ENCODE measurements around the gene EIF2S2.

EIF2S2 gene

DNA sequence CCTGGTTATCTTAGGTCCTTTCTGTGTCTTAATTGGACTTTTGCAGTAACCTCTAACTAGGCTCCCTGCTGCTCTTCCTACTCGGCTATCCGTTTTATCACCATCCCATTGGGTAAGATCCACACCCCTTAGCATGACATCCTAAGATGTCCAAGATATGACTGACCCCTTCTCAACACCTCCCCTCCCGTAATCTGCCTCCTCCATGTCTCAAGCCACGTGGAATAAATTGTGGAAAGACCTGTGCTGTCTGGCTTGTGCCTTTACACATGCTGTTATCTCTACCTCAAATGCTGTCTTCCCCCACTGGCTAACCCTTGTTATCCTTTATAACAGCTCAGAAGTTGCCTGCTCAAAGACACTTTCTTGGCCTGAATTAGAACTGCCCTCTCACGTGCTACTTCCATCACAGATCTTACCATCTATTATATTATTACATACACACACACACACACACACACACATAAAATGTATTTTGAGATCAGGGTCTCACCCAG lies 26.5 kb downstream of the EIF2S2 start:
- no peak for DNase-seq

DNA sequence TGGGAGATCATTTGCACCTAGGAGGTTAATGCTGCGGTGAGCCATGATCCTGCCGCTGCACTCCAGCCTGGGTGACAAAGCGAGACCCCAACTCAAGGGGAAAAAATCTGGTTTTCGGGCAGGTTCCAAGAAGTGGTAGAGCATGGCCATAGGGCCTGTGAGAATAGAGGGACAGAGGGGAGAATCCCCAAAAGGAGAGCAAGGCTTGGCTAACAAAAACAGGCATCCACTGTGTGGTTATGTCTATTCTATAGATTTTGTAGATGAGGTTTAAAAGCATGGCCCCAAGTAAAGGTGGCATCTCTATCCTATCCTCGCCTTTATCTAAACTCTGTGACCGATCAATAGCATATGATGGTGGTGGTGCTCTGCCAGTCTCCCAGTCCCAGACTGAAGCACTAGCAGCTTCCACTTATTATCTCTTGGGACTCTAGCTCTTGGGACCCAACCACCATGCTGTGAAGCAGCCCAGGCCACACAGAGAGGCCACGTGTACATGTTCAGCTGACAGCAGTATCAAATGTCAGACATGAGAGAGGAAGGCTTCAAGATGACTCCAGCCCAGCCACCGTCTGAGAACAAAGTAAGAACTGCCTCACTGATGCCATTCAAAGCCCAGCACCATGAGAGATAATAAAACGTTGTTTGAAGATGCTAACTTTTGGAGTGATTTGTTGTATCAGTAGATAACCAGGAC lies 27.7 kb downstream of the EIF2S2 start:
- no peak for DNase-seq

GRCh38 chr20:34083781-34084180 lies 28.3 kb downstream of the EIF2S2 start:
- no peak for DNase-seq

- no peak for DNase-seq
These were observed 28.9 kb downstream of the EIF2S2 start for GRCh38 chr20:34083137-34083536.

DNA sequence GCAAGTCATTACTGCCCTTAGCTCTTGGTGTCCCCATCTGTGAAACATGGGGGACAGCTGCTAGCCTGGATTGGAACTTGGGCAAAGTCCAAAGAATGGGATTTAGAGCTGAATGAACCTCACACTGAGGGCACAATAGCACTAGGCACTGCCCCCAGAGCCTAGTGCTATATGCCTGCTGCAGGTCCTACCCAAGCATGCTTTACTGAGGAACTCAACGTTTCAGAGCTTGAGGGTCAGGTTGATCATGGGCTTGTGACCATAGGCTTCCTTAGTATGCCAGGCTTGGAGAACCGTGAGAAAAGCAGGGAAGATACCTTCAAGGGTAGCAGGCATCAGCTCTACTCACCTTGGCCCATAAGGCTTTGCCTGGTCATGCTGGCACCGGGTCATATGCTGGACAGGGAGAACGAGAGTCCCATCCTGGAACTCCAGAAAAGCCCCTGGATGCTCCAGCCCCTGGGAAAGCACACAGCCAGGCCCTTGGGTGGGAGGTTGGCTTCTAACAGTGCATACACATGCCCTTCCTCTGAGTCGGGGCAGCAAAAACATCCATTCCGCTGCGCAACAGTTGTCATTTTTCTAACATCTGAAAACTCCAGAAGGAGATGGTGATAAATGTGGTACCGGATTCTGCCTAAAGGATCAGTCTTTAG lies 29.7 kb downstream of the EIF2S2 start:
- DNase-seq = no peak

DNA sequence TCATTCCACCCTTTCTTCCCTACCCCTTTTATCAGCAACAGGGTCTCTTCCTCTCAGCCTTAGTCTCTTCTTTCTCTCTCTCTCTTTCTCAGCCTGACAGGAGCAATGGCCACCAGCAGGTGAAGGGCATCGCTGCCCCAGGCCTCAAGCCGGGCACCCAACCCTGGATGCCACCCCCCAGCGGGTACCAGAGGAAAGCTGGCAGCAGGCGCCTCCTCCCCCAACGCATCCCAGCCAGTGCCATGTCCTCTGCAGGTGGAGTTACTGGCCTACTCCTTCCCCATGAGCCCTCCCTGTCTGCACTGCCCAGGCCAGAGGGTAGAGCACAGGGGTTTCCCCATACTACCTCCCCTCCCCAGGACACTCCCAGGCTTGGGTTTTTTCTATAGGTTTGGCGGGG lies 32.2 kb downstream of the EIF2S2 start:
- DNase-seq = no peak

- no peak for DNase-seq
These were observed 33.5 kb downstream of the EIF2S2 start for GRCh38 chr20:34078540-34078939.

DNA sequence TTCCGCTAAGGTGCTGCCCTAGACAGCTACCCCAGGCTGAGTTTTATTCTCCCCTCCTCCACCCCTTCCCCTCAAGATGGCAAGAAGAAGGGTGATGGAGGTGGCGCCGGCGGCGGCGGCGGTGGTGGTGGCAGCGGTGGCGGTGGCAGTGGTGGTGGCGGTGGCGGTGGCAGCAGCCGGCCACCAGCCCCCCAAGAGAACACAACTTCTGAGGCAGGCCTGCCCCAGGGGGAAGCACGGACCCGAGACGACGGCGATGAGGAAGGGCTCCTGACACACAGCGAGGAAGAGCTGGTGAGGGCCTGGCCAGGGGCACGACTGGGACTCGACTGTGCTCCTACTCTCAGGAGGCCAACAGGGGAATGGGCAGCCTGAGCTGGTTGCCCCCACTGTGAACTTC lies 35.1 kb downstream of the EIF2S2 start:
- no peak for DNase-seq

- DNase-seq = no peak
These were observed 36.4 kb downstream of the EIF2S2 start for GRCh38 chr20:34075647-34076046.

- no peak for DNase-seq
These were observed 37.8 kb downstream of the EIF2S2 start for GRCh38 chr20:34074101-34074760.

- DNase-seq = no peak
These were observed 39.3 kb downstream of the EIF2S2 start for GRCh38 chr20:34072778-34073177.

DNA sequence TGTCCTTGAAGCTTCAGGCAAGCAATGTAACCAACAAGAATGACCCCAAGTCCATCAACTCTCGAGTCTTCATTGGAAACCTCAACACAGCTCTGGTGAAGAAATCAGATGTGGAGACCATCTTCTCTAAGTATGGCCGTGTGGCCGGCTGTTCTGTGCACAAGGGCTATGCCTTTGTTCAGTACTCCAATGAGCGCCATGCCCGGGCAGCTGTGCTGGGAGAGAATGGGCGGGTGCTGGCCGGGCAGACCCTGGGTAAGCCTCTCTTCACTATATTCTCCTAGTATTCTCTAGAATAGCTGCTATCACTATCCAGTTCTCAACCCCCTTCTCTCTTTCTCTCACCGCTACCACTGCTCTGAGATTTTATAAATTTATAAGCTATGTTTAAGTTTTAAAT lies 40.0 kb downstream of the EIF2S2 start:
- DNase-seq = no peak

GRCh38 chr20:34070859-34071258 lies 41.2 kb downstream of the EIF2S2 start:
- DNase-seq = no peak

DNA sequence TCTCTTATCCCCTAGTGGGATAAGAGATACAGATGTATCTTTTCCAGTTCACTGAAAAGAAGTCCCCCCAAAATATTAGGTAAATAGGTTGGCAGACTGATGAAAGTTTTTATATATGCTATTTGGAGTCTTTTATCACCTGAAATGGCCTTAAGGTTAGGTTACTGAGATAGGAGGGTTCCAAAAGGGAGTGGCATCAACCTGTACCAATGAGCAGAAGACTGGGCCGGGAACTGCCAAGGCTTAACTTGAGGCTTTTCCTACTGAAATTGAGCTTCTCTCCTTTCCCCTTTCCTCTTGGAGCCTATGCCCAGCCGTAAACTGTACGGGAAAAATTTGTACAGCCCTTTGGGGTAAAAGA lies 42.0 kb downstream of the EIF2S2 start:
- DNase-seq = no peak

- DNase-seq = peak; percentile 39
These were observed 42.5 kb downstream of the EIF2S2 start for GRCh38 chr20:34069341-34070078.

GRCh38 chr20:34068001-34068400 lies 44.0 kb downstream of the EIF2S2 start:
- DNase-seq = no peak

- no peak for DNase-seq
These were observed 45.5 kb downstream of the EIF2S2 start for GRCh38 chr20:34066476-34067090.

DNA sequence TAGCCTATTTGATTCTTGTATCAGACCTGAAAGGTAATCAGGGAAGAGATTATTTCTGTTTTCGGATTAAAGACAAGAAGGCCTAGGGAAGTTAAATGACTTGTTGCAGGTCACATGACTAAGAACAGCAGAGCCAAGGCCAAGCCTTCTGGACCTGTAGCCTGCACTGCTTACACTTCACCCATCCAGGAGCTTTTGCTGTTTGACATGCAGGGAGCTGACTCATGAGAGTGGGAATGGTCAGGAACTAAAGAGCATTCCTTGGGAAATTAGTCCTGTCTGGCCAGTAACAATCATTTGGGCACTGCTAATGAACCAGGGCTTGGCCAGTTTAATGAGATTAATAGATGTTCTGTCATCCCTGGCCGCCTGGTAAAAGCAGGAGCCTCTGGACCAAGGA lies 46.8 kb downstream of the EIF2S2 start:
- DNase-seq = no peak

GRCh38 chr20:34064286-34064685 lies 47.8 kb downstream of the EIF2S2 start:
- DNase-seq = no peak

GRCh38 chr20:34062570-34063482 lies 49.2 kb downstream of the EIF2S2 start:
- no peak for DNase-seq

- no peak for DNase-seq
These were observed 50.3 kb downstream of the EIF2S2 start for GRCh38 chr20:34061695-34062094.

- DNase-seq = no peak
These were observed 51.1 kb downstream of the EIF2S2 start for GRCh38 chr20:34060970-34061369.

Data from NCI-H1048 (cell line).